Transverse colon (tissue), 4 donors: ENCODE measurements around the gene OR6N2. TPM values are rescaled to one million over a fixed set of nuclear protein-coding genes. Genes with fewer than 3 reads are reported as not detected.

Source experiments
- DNase-seq: peaks from one replicate; pipeline ENCODE4 v3.0.0-alpha.2; 2019
- H3K27ac ChIP-seq, 4 donors: fragments of 200-600 bp; sonication (generic); 2 replicates each; pipeline ENCODE4 v1.5.1; 2016 to 2018; ENCODE audit warnings: inconsistent platforms in 4 of 4
- H3K27me3 ChIP-seq: fragments of 200-600 bp; sonication (generic); 2 replicates; pipeline ENCODE4 v1.5.1; 2017; ENCODE audit warnings: inconsistent platforms
- H3K36me3 ChIP-seq, 4 donors: fragments of 200-600 bp; sonication (generic); 2 replicates each; pipeline ENCODE4 v1.5.1; 2017 to 2019; ENCODE audit warnings: inconsistent platforms in 4 of 4
- H3K4me1 ChIP-seq, 4 donors: fragments of 200-600 bp; sonication (generic); 2 replicates each; pipeline ENCODE4 v1.5.1; 2017 to 2020; ENCODE audit warnings: inconsistent platforms in 4 of 4
- H3K4me3 ChIP-seq, 4 donors: fragments of 200-600 bp; sonication (generic); 1 replicate in 1 of 4; 2 replicates in 3 of 4; pipeline versions ENCODE4 v1.5.1 to v1.6.1; 2017 to 2019; ENCODE audit warnings: inconsistent platforms in 4 of 4
- H3K9me3 ChIP-seq, 2 donors: fragments of 200-600 bp; sonication (generic); 2 replicates each; pipeline ENCODE4 v1.5.1; 2017 to 2019; ENCODE audit warnings: inconsistent platforms in 2 of 2
- CTCF ChIP-seq, 5 experiments: fragments of 200-600 bp in 3 of 5; fragments of 450-650 bp in 2 of 5; sonication (generic) in 3 of 5; IDR thresholded peaks; 1 replicate in 2 of 5; 2 replicates in 3 of 5; pipeline ENCODE4 v1.5.1; 2016 to 2017; ENCODE audit warnings: antibody characterized with exemption in 5 of 5, inconsistent platforms in 3 of 5, mild to moderate bottlenecking in 2 of 5, moderate library complexity in 1 of 5
- EP300 ChIP-seq: sonication (generic); formaldehyde crosslinking; IDR thresholded peaks from one replicate; pipeline ENCODE4 v1.6.1; 2017; ENCODE audit warnings: antibody characterized with exemption, low read depth
- POLR2A ChIP-seq: fragments of 450-650 bp; IDR thresholded peaks from one replicate; pipeline ENCODE4 v1.6.1; 2016; ENCODE audit warnings: antibody characterized with exemption, mild to moderate bottlenecking, moderate library complexity
- POLR2AphosphoS5 ChIP-seq, 3 donors: sonication (generic); formaldehyde crosslinking; IDR thresholded peaks; one replicate each; pipeline ENCODE4 v1.6.1; 2016; ENCODE audit warnings: antibody characterized with exemption in 3 of 3
- WGBS, 2 donors: methylation state at CpG; one replicate each; pipeline ENCODE4 v1.1.5; 2018; ENCODE audit warnings: low coverage in 1 of 2; 5-methylcytosine and 5-hydroxymethylcytosine counted together
- in situ Hi-C, 4 donors: fragments of 200-750 bp; cut with MboI; loops; one replicate each; pipeline versions ENCODE4 v1.15.0 to v1.15.1; 2017; ENCODE audit warnings: low sequenced_read_pairs in 3 of 4, low pct_ligation_motif_present in 1 of 4, low pct_unique_long_range_greater_than_20kb in 1 of 4
- intact Hi-C: fragments of 100-400 bp; cut with DNase I; formaldehyde crosslinking; loops from one replicate; pipeline ENCODE4 v1.15.1; 2023; ENCODE audit warnings: low total_unique reads
- total RNA-seq, 4 donors: library from RNA; depleted of rRNA; stranded (reverse); fragments of >200 nt; gene quantifications; one replicate each; pipeline ENCODE4 v1.1.0, GENCODE V29; 2016

Gene OR6N2
- total RNA-seq, 4 donors from 2014 or later = not detected

GRCh38 chr1:158812336-158812735 lies 31.3 kb upstream of the OR6N2 start:
- no peak overlapping the region for H3K27ac ChIP-seq
- DNase-seq = no peak
- no peaks in the 10 kb centered on the region for H3K36me3 ChIP-seq
- 52 to 54% methylated on average over 2 of the region's 2 CpGs for WGBS, 2 donors
- H3K27me3 ChIP-seq = no peaks in the 10 kb centered on the region
- no peak for TF ChIP-seq POLR2AphosphoS5 (IDR thresholded peaks at IDR 0.05)
- no peak for TF ChIP-seq CTCF (IDR thresholded peaks at IDR 0.05)
- TF ChIP-seq EP300 = no peak
- TF ChIP-seq POLR2A = no peak
- no peak overlapping the region for H3K4me3 ChIP-seq
- no peaks in the 10 kb centered on the region for H3K4me1 ChIP-seq
- no peaks in the 10 kb centered on the region for H3K9me3 ChIP-seq
- in situ Hi-C loops (no loop called here), intact Hi-C loops (no loop called here)

- intact Hi-C loops (no loop called here), in situ Hi-C loops (no loop called here)
- no peak for DNase-seq
- Histone ChIP-seq H3K9me3 (no peaks in the 10 kb centered on the region), H3K4me1 (no peaks in the 10 kb centered on the region), H3K27ac (no peak overlapping the region), H3K36me3 (no peaks in the 10 kb centered on the region), H3K27me3 (no peaks in the 10 kb centered on the region), H3K4me3 (no peak overlapping the region)
- TF ChIP-seq CTCF (IDR thresholded peaks at IDR 0.05) = no peak
- no peak for TF ChIP-seq POLR2AphosphoS5 (IDR thresholded peaks at IDR 0.05)
- TF ChIP-seq EP300 = no peak
- no peak for TF ChIP-seq POLR2A
- WGBS, 2 donors = 61 to 75% methylated on average over 3 to 4 of the region's 4 CpGs
Measured at GRCh38 chr1:158810311-158810710, 29.3 kb upstream of the OR6N2 start.

GRCh38 chr1:158809862-158810261 lies 28.9 kb upstream of the OR6N2 start:
- Histone ChIP-seq H3K4me3 (no peak overlapping the region), H3K27me3 (no peaks in the 10 kb centered on the region), H3K27ac (peak overlapping the region in 2 of 4 donors; percentile 35 to 39), H3K36me3 (no peaks in the 10 kb centered on the region), H3K4me1 (no peaks in the 10 kb centered on the region), H3K9me3 (no peaks in the 10 kb centered on the region)
- TF ChIP-seq EP300 (no peak), POLR2AphosphoS5 (IDR thresholded peaks at IDR 0.05) (no peak), POLR2A (no peak), CTCF (IDR thresholded peaks at IDR 0.05) (no peak)
- in situ Hi-C loops = no loop called here
- intact Hi-C loops = no loop called here
- 86 to 98% methylated on average over 5 of the region's 5 CpGs for WGBS, 2 donors
- DNase-seq = no peak

GRCh38 chr1:158809256-158809655 lies 28.3 kb upstream of the OR6N2 start:
- no peak for DNase-seq
- Histone ChIP-seq H3K4me3 (no peak overlapping the region), H3K4me1 (no peaks in the 10 kb centered on the region), H3K36me3 (no peaks in the 10 kb centered on the region), H3K9me3 (no peaks in the 10 kb centered on the region), H3K27me3 (no peaks in the 10 kb centered on the region), H3K27ac (peak overlapping the region in 2 of 4 donors; percentile 35 to 39)
- WGBS, 2 donors = 73 to 90% methylated on average over 3 of the region's 3 CpGs
- intact Hi-C loops = no loop called here
- in situ Hi-C loops = no loop called here
- no peak for TF ChIP-seq EP300
- no peak for TF ChIP-seq POLR2AphosphoS5 (IDR thresholded peaks at IDR 0.05)
- no peak for TF ChIP-seq POLR2A
- TF ChIP-seq CTCF (IDR thresholded peaks at IDR 0.05) = no peak
